ENCODE results near the gene PITRM1.
A peak's percentile ranks its signal among the peaks of the same experiment; 100 is the strongest.

Gene PITRM1

DNA sequence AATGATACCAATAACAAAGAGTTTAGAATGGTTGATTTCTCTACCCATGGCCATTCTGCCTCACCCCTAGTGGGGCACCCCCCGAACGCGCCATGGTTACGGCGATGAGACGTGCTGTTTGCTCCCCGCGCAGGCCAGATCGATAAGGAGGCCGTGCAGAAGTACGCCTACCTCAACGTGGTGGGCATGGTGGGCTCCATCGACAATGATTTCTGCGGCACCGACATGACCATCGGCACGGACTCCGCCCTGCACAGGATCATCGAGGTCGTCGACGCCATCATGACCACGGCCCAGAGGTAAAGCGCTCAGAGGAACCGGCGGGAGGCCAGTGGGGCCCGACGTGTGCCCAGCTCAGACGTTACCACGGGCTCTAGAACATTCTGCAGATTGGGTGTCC lies 68.9 kb downstream of the PITRM1 start:
- H3K9ac ChIP-seq (ENCODE audit: low read depth, low read length, poor library complexity), result no peak overlapping the region
- peak overlapping the region; percentile 61 for H3K18ac ChIP-seq (ENCODE audit: low read length)
- no CpG with 5 or more reads among the region's 30 CpGs for WGBS, 2 donors (ENCODE audit: extremely low coverage in 2 of 2, insufficient read length in 2 of 2, insufficient replicate concordance in 1 of 2)
- H3K23ac ChIP-seq (ENCODE audit: low read depth, low read length, poor library complexity), result peak overlapping the region; percentile 53
- no peak overlapping the region for H3K4ac ChIP-seq (ENCODE audit: low read length)
- H4K8ac ChIP-seq (ENCODE audit: low read depth, low read length), result no peak overlapping the region
- H2AFZ ChIP-seq (ENCODE audit: low read length), result no peak overlapping the region
- H2BK12ac ChIP-seq (ENCODE audit: low read length), result no peak overlapping the region
- no peak for DNase-seq (ENCODE audit: low spot score)
- H3K27ac ChIP-seq (replicated peaks; ENCODE audit: low read length), result no peak overlapping the region
- peak overlapping the region in 1 of 2 donors; percentile 9 for H3K4me3 ChIP-seq (ENCODE audit: low read length in 2 of 2)
- no peak overlapping the region for H4K91ac ChIP-seq (ENCODE audit: low read depth, low read length, poor library complexity)
- peaks cover 0 to 1% of the 10 kb centered on the region in 2 donors for H3K4me1 ChIP-seq (ENCODE audit: control insufficient read depth in 2 of 2, insufficient read depth in 1 of 2, low read depth in 1 of 2, low read length in 2 of 2)
- H2BK15ac ChIP-seq (ENCODE audit: low read length), result no peak overlapping the region
- H2AK5ac ChIP-seq (ENCODE audit: low read depth, low read length), result no peak overlapping the region
- H3K27me3 ChIP-seq (ENCODE audit: control insufficient read depth in 3 of 3, insufficient read depth in 3 of 3, low read depth in 1 of 3, low read length in 3 of 3), result no peaks in the 10 kb centered on the region
- peaks cover 0 to 4% of the 10 kb centered on the region in 2 donors for H3K9me3 ChIP-seq (replicated peaks in 1 of 2; ENCODE audit: control insufficient read depth in 2 of 2, insufficient read depth in 1 of 2, low read depth in 1 of 2, low read length in 2 of 2)
- no peak overlapping the region for H2BK5ac ChIP-seq (ENCODE audit: low read length)
- H3K4me2 ChIP-seq (ENCODE audit: insufficient read depth, low read length, poor library complexity, severe bottlenecking), result no peak overlapping the region
- peaks cover 0 to 21% of the 10 kb centered on the region in 2 donors for H3K36me3 ChIP-seq (replicated peaks in 1 of 2; ENCODE audit: control insufficient read depth in 2 of 2, insufficient read depth in 2 of 2, low read length in 2 of 2)
- no peak overlapping the region for H3K14ac ChIP-seq (ENCODE audit: low read length)
- H3K79me1 ChIP-seq (ENCODE audit: low read depth, low read length), result no peaks in the 10 kb centered on the region
- H2BK120ac ChIP-seq (ENCODE audit: low read depth, low read length), result no peak overlapping the region

DNA sequence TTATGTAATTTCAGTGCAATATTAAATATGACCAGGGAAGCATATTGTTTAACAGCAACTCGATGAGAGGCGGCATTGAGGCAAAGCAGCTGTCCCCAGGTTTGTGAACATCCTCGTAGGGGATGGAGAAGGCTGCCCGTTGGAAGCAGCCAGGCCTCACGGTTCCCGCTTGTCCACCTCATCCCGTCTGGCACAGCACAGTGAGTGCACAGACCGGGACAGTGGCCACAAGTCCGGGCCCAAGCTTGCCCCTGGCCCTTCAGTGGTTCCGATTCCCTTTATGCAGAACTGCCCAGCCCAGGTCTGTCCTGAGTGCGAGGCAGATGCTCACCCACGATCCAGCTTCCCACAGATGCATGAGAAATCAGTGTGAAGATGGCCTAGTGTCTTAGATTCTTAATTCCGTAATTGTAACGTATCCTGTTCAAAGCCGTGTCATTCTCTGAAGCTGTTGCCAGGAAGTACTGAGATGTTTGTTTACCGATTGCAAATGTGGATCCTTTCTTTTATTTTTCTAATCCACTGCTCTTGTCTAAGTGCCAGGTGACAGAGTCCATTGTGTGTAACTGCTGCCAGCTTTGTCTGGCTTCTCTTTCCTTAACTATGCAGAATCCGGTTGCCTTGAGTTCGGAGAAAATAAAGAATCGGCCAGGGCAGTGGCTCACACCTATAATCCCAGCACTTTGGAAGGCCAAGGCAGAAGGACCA lies 69.7 kb downstream of the PITRM1 start:
- no peak overlapping the region for H3K27ac ChIP-seq (replicated peaks; ENCODE audit: low read length)

DNA sequence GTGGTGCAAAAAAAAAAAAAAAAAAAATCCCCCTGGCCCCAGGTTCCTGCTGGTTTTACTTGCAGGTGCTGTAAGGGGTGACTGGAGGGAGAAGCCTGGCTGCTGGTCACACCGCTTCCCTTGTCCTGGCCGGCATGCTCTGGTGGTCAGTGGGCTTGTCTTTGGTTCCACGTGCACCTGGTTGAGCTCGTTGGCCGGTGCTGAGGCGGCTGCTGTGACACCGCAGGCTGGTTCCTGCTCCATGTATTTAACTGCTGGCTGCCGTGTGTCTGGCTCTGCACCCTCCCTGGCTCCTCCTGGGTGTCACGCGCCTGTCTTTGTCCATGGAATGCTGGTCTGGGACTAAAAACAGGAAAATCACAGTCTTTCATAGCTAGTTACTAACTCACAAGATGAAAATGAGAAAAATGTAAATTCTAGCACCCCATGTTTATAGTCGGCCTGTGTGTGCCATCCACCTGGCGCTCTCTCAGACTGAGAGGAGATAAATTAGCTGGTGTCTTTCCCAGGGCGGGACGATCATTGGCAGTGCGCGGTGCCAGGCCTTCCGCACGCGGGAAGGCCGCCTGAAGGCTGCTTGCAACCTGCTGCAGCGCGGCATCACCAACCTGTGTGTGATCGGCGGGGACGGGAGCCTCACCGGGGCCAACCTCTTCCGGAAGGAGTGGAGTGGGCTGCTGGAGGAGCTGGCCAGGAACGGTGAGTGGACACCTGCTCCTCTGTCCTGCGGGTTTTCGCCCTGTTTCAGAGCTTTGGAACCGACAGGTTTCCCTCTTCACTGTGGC lies 71.5 kb downstream of the PITRM1 start:
- WGBS, 2 donors (ENCODE audit: extremely low coverage in 2 of 2, insufficient read length in 2 of 2, insufficient replicate concordance in 1 of 2), result no CpG with 5 or more reads among the region's 31 CpGs
- H3K18ac ChIP-seq (ENCODE audit: low read length), result no peak overlapping the region
- peaks cover 1 to 2% of the 10 kb centered on the region in 2 donors for H3K4me1 ChIP-seq (ENCODE audit: control insufficient read depth in 2 of 2, insufficient read depth in 1 of 2, low read depth in 1 of 2, low read length in 2 of 2)
- no peak overlapping the region for H2BK15ac ChIP-seq (ENCODE audit: low read length)
- no peak overlapping the region for H2AK5ac ChIP-seq (ENCODE audit: low read depth, low read length)
- no peak overlapping the region for H2BK5ac ChIP-seq (ENCODE audit: low read length)
- peaks cover 0 to 19% of the 10 kb centered on the region in 2 donors for H3K36me3 ChIP-seq (replicated peaks in 1 of 2; ENCODE audit: control insufficient read depth in 2 of 2, insufficient read depth in 2 of 2, low read length in 2 of 2)
- H3K4ac ChIP-seq (ENCODE audit: low read length), result no peak overlapping the region
- no peak overlapping the region for H2AFZ ChIP-seq (ENCODE audit: low read length)
- no peak overlapping the region for H3K9ac ChIP-seq (ENCODE audit: low read depth, low read length, poor library complexity)
- no peak overlapping the region for H3K23ac ChIP-seq (ENCODE audit: low read depth, low read length, poor library complexity)
- H3K27ac ChIP-seq (replicated peaks; ENCODE audit: low read length), result no peak overlapping the region
- no peak overlapping the region for H2BK120ac ChIP-seq (ENCODE audit: low read depth, low read length)
- H4K91ac ChIP-seq (ENCODE audit: low read depth, low read length, poor library complexity), result no peak overlapping the region
- H3K4me2 ChIP-seq (ENCODE audit: insufficient read depth, low read length, poor library complexity, severe bottlenecking), result no peak overlapping the region
- H3K4me3 ChIP-seq (ENCODE audit: low read length in 2 of 2), result peak overlapping the region in 1 of 2 donors; percentile 11
- DNase-seq (ENCODE audit: low spot score), result no peak
- H3K79me1 ChIP-seq (ENCODE audit: low read depth, low read length), result no peaks in the 10 kb centered on the region
- H3K9me3 ChIP-seq (replicated peaks in 1 of 2; ENCODE audit: control insufficient read depth in 2 of 2, insufficient read depth in 1 of 2, low read depth in 1 of 2, low read length in 2 of 2), result peaks cover 0 to 4% of the 10 kb centered on the region in 2 donors
- H3K14ac ChIP-seq (ENCODE audit: low read length), result peak overlapping the region; percentile 5
- H4K8ac ChIP-seq (ENCODE audit: low read depth, low read length), result no peak overlapping the region
- H2BK12ac ChIP-seq (ENCODE audit: low read length), result no peak overlapping the region
- no peaks in the 10 kb centered on the region for H3K27me3 ChIP-seq (ENCODE audit: control insufficient read depth in 3 of 3, insufficient read depth in 3 of 3, low read depth in 1 of 3, low read length in 3 of 3)

More for the DNA sequence above, 69.7 kb downstream of the PITRM1 start:
- H2BK15ac ChIP-seq (ENCODE audit: low read length), result no peak overlapping the region
- H2BK5ac ChIP-seq (ENCODE audit: low read length), result no peak overlapping the region
- no CpG with 5 or more reads among the region's 19 CpGs for WGBS, 2 donors (ENCODE audit: extremely low coverage in 2 of 2, insufficient read length in 2 of 2, insufficient replicate concordance in 1 of 2)
- no peak overlapping the region for H4K8ac ChIP-seq (ENCODE audit: low read depth, low read length)
- H3K9ac ChIP-seq (ENCODE audit: low read depth, low read length, poor library complexity), result no peak overlapping the region
- no peak overlapping the region for H2BK12ac ChIP-seq (ENCODE audit: low read length)
- no peak overlapping the region for H2BK120ac ChIP-seq (ENCODE audit: low read depth, low read length)
- no peak overlapping the region for H2AK5ac ChIP-seq (ENCODE audit: low read depth, low read length)
- peaks cover 0 to 1% of the 10 kb centered on the region in 2 donors for H3K4me1 ChIP-seq (ENCODE audit: control insufficient read depth in 2 of 2, insufficient read depth in 1 of 2, low read depth in 1 of 2, low read length in 2 of 2)
- peaks cover 0 to 4% of the 10 kb centered on the region in 2 donors for H3K9me3 ChIP-seq (replicated peaks in 1 of 2; ENCODE audit: control insufficient read depth in 2 of 2, insufficient read depth in 1 of 2, low read depth in 1 of 2, low read length in 2 of 2)
- no peak overlapping the region for H3K23ac ChIP-seq (ENCODE audit: low read depth, low read length, poor library complexity)
- no peak overlapping the region for H3K4me3 ChIP-seq (ENCODE audit: low read length in 2 of 2)
- H3K14ac ChIP-seq (ENCODE audit: low read length), result no peak overlapping the region
- H3K18ac ChIP-seq (ENCODE audit: low read length), result no peak overlapping the region
- H3K36me3 ChIP-seq (replicated peaks in 1 of 2; ENCODE audit: control insufficient read depth in 2 of 2, insufficient read depth in 2 of 2, low read length in 2 of 2), result peaks cover 0 to 19% of the 10 kb centered on the region in 2 donors
- no peak for DNase-seq (ENCODE audit: low spot score)
- no peak overlapping the region for H4K91ac ChIP-seq (ENCODE audit: low read depth, low read length, poor library complexity)
- no peak overlapping the region for H2AFZ ChIP-seq (ENCODE audit: low read length)
- no peak overlapping the region for H3K4ac ChIP-seq (ENCODE audit: low read length)
- H3K79me1 ChIP-seq (ENCODE audit: low read depth, low read length), result no peaks in the 10 kb centered on the region
- H3K27me3 ChIP-seq (ENCODE audit: control insufficient read depth in 3 of 3, insufficient read depth in 3 of 3, low read depth in 1 of 3, low read length in 3 of 3), result no peaks in the 10 kb centered on the region
- no peak overlapping the region for H3K4me2 ChIP-seq (ENCODE audit: insufficient read depth, low read length, poor library complexity, severe bottlenecking)

Data from neuronal stem cell (in vitro differentiated cells).